Measurements from ENCODE around the gene PRTFDC1. TPM values are rescaled to one million over a fixed set of nuclear protein-coding genes. Genes with fewer than 3 reads are reported as not detected.

PRTFDC1 gene
- total and polyA plus RNA-seq, 2 donors (not counting 3 experiments of a cell fraction or from before 2014, with no cell fraction given), result 22.0 to 27.0 TPM

GRCh38 chr10:24879861-24880260, 72.5 kb downstream of the PRTFDC1 start:
- ChIA-PET POLR2A (no interaction called here), CTCF (interaction anchor here (2.0 kb wide), 1 partner anchor 22 kb away, joined by 5 read pairs; no protein-coding TSS in a partner anchor)
- TF ChIP-seq JUN (IDR thresholded peaks at IDR 0.05; ENCODE audit: borderline replicate concordance, insufficient read depth, insufficient read length, low read depth), result no peak
- TF ChIP-seq MYC (IDR thresholded peaks at IDR 0.05; ENCODE audit: low read depth, low read length), result no peak
- TF ChIP-seq POLR2AphosphoS5 (IDR thresholded peaks at IDR 0.05; ENCODE audit: insufficient read depth, low read depth, low read length), result no peak
- no peak for TF ChIP-seq CTCF (IDR thresholded peaks at IDR 0.05; ENCODE audit: extremely low read depth in 1 of 2, insufficient read depth in 1 of 2, low read depth in 1 of 2, low read length in 2 of 2)
- no peak for TF ChIP-seq FOS (IDR thresholded peaks at IDR 0.05; ENCODE audit: borderline replicate concordance, insufficient read depth, low read length)
- TF ChIP-seq POLR2A (IDR thresholded peaks at IDR 0.05; ENCODE audit: low read depth, low read length), result no peak
- no peak for TF ChIP-seq GATA2 (IDR thresholded peaks at IDR 0.05; ENCODE audit: insufficient read depth, insufficient read length, low read depth, low read length)
- TF ChIP-seq MAX (IDR thresholded peaks at IDR 0.05; ENCODE audit: insufficient read depth, insufficient read length), result no peak
- no peak for TF ChIP-seq EZH2 (IDR thresholded peaks at IDR 0.05; ENCODE audit: borderline replicate concordance, low read depth, low read length, severe bottlenecking)
- H3K79me2 ChIP-seq (ENCODE audit: control insufficient read depth, insufficient read depth, low read length), result no peaks in the 10 kb centered on the region
- BruUV-seq (replicated peaks), result no TSS peak
- no peak for DNase-seq (ENCODE audit: low read depth, low spot score)
- intact Hi-C loops (cut with micrococcal nuclease), result no loop called here
- H3K9ac ChIP-seq (replicated peaks; ENCODE audit: extremely low read depth, insufficient read depth, low read length), result no peak overlapping the region
- no peaks in the 10 kb centered on the region for H3K27me3 ChIP-seq (ENCODE audit: control insufficient read depth in 2 of 2, insufficient read depth in 2 of 2, low read length in 2 of 2)
- no peak for FAIRE-seq
- H3K4me2 ChIP-seq (ENCODE audit: insufficient read depth, low read length), result no peak overlapping the region
- H3K27ac ChIP-seq (ENCODE audit: insufficient read depth, low read depth, low read length), result no peak overlapping the region
- H3K9me1 ChIP-seq (replicated peaks; ENCODE audit: control insufficient read depth, extremely low read depth, insufficient read depth, low read length), result no peaks in the 10 kb centered on the region
- no peak overlapping the region for H2AFZ ChIP-seq (ENCODE audit: low read depth, low read length)
- no peaks in the 10 kb centered on the region for H3K9me3 ChIP-seq (replicated peaks; ENCODE audit: control insufficient read depth, insufficient read depth, low read length)
- H3K36me3 ChIP-seq (ENCODE audit: control insufficient read depth in 2 of 2, extremely low read depth in 1 of 2, insufficient read depth in 2 of 2, low read length in 2 of 2), result no peaks in the 10 kb centered on the region
- H3K4me1 ChIP-seq (ENCODE audit: control insufficient read depth, extremely low read depth, insufficient read depth, low read length), result peaks cover 11% of the 10 kb centered on the region
- H4K20me1 ChIP-seq (replicated peaks; ENCODE audit: control insufficient read depth, extremely low read depth, insufficient read depth, low read length), result no peaks in the 10 kb centered on the region
- dilution Hi-C loops (cut with MboI; ENCODE audit: extremely low pct_ligation_motif_present, low sequenced_read_pairs), result no loop called here
- H3K4me3 ChIP-seq (replicated peaks in 1 of 3; ENCODE audit: insufficient read depth in 1 of 3, low read depth in 1 of 3, low read length in 3 of 3), result no peak overlapping the region

Measured in endothelial cell of umbilical vein (primary cell).